Right kidney (tissue), 9 donors: ENCODE data around the gene NEK2.
A peak's percentile ranks its signal among the peaks of the same experiment; 100 is the strongest.
"Not testable (repeated sequence)": the region's sequence is repeated elsewhere in the genome, so short reads cannot be mapped to it uniquely, and the experiment has no call there.

ENCODE experiments used
- DNase-seq: peaks from one replicate; pipeline ENCODE4 v3.0.0-alpha.2; 2016
- long read RNA-seq, 8 donors: transcript quantifications; one replicate each; lab custom pipeline, GENCODE V29; 2026

Gene NEK2
- long read RNA-seq, donor 1, partial matches to known transcripts: 0 of 4 reads
- long read RNA-seq, donor 1, other reads (novel, unspliced or antisense): 0 of 4 reads
- long read RNA-seq, donor 2, partial matches to known transcripts: 0 of 1 reads
- long read RNA-seq, donor 2, other reads (novel, unspliced or antisense): 0 of 1 reads
- long read RNA-seq, donor 3: 0 reads
- long read RNA-seq, donor 4, partial matches to known transcripts: 0 of 3 reads
- long read RNA-seq, donor 4, other reads (novel, unspliced or antisense): 0 of 3 reads
- long read RNA-seq, donor 5, transcript NEK2-202 (8 exons, 2,131 nt): major isoform, 8 of 9 reads
- long read RNA-seq, donor 5, partial matches to known transcripts: 0 of 9 reads
- long read RNA-seq, donor 5, other reads (novel, unspliced or antisense): 0 of 9 reads
- long read RNA-seq, donor 6, partial matches to known transcripts: 0 of 2 reads
- long read RNA-seq, donor 6, other reads (novel, unspliced or antisense): 0 of 2 reads
- long read RNA-seq, donor 7, partial matches to known transcripts: 0 of 2 reads
- long read RNA-seq, donor 7, other reads (novel, unspliced or antisense): 0 of 2 reads
- long read RNA-seq, donor 8, partial matches to known transcripts: 0 of 1 reads
- long read RNA-seq, donor 8, other reads (novel, unspliced or antisense): 0 of 1 reads

DNA sequence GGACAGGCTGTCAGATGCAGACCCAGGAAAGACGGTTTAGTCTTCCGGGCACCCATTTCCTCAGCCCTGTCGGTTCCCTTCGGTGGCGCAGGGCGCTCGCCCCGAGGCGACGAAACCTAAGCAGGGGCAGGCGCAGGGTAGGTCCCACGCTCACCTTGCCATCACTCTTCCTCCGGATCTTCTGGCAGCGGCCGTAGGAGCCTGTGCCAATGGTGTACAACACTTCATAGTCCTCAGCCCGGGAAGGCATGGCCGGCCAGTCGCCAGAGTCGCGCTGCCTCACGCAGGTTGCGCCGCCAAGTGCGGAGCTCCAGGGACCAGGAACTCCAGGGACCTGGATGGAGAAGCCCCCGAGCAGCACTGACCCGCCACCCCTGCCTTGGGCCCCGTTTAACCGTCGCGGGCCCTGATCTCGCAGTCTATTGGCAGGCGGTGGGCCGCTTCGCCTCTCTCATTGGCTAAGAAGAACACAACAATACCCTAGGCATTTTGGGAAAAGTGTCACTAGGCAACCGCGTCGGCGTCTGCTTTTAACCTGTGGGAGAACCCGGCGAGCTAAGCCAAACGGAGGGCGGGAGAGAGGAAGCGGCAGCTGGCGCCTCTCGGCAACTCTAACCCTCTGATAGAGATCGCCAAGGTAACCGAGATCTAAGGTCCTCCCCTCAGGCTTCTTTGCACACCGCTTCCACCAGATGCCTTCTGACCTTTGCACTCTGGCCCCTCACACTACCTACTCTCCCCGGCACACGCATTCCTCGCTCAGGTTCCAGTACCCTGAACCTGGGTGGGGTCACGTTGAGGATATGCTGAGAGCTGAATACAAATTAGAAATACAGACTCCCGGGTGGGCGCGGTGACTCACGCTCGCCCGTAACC, at the start of gene NEK2:
Gene NEK2 (minus strand): TSS at position 392 of the 876 bp plus-strand sequence. CDS start 142 bp downstream, at position 250.
- DNase-seq: peak; percentile 85

DNA sequence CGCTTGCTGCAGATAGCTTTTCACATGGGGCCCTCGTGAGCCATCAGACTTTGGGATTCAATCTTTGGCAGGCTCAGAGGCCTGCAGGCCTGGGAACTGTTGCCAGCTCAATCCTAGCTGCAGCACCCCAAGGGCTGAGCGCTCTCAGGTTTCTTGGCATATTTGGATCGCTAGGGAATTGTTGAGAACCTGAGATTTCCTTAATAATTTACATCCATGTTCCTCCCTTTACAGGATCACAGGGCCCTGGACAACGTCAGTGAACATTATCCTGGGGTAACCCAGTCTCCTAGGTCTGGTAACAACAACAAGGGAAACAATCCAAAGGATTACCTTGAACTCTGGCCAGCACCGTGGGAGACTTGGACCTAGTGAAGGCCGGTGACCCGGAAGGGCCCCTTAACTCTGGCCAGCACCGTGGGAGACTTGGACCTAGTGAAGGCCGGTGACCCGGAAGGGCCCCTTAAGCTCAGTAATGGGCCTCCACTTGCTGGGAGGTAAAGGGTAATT, 49.3 kb upstream of the NEK2 start:
- no peak for DNase-seq

- no peak for DNase-seq
Observed at GRCh38 chr1:211723273-211723672, 47.9 kb upstream of the NEK2 start.

DNA sequence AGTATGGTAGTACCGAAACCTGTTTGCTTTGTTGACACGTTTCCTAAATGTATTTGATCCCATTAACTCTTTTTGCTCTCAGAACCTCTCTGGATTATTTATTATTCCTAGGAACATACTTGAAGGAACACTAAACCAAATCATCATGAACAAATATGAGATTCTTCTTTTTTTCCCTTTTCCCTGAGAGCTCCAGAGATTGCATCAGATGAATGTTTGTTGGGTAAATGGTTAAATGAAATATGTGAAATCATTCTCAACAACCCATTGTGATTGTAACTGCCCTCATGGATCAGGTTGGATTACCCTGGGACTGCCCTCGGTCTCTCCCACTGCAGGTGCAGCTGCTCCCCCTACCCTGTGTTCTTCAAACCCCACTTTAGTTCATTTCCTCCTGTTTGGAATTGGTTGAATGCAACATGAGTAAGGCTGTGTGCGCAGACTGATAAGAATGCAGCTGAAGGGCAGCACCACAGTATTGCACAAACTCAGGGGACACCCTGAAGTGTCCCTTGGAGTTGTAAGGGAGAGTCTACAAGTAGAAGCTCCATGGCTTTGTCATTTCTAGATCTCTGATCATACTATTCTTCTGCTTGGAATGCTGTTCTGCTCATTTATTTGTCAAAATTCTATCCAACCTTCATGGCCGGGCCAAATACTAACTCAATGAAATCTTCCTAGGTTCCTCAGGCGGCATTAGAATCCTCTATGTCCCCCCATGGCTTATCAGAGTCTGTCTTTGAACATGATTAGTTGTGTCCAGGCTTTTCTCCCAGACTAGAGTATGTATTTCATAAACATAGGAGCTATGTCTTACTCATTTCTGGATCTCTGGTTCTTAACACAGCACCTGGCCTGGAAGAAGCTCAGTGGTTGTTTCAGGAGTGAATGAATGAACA, 47.1 kb upstream of the NEK2 start:
- DNase-seq: no peak

GRCh38 chr1:211716555-211716954, 41.1 kb upstream of the NEK2 start:
- DNase-seq: not testable (repeated sequence)

DNA sequence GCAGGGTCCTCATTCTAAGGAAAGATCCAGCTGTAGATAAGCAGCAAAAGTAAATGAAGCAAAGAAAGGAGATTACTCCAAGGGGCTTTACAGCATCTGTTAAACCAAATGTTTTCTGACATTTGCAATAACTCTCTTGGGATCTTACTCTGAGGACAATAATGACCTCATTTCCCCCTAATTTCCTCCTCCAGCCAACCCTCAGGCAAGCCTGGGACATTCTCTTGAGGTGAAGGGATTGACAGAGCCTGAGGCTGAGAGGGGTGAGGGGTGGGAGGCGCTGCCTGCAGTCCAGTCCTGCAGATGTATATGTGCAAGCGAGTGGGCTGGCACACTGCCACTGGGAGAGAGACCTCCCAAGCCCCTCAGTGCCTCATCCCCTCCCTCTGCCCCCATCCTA, 40.5 kb upstream of the NEK2 start:
- no peak for DNase-seq

DNA sequence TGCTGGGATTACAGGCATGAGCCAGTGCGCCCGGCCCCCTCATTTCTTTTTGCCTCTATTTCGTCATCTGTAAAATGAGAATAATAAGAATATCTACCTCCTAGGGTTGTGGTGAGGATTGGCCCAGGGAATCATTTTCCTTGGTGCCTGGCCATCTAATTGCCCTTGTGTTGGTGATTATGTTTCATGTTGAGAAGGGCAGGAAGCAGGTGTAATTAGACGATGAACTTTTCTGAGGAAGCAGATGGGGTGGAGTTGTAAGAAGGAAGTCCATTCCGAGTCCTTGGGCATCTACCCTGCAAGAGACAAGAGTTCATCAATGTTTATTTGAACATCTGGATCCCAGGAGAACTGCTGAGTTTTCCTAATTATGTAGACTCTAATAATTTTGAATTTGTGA, 38.7 kb upstream of the NEK2 start:
- no peak for DNase-seq

DNA sequence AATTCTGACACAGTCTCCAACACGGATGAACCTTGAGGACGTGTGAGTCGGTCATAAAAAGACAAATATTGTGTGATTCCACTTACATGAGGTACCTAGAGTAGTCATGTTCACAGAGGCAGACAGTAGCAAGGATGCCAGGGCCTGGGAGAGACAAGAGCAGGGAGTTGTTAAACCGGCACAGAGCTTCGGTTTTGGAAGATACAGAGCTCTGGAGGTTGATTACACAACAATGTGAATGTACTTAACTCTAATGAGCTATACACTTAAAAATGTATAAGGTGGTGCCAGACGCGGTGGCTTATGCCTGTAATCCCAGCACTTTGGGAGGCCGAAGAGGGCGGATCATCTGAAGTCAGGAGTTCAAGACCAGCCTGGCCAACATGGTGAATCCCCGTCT, 37.8 kb upstream of the NEK2 start:
- no peak for DNase-seq

DNA sequence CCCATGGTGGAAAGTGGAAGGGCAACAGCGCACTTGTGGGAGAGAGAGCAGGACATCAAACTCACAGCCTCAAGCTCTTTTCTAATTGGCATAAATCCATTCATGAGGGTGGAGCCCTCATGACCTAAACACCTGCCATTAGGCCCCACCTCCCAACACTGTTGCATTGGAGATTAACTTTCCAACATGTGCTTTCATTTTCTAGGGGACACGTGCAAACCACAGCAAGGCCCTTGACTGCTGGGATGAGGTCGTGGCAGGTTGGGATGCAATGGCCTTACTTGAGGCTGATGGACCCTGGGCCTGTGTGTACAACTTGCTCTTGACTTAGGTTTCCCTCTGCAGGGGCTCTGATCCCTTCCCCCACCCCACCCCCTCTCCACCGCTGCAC, 35.9 kb upstream of the NEK2 start:
- DNase-seq: no peak

GRCh38 chr1:211710566-211711314, 35.3 kb upstream of the NEK2 start:
- DNase-seq: no peak

DNA sequence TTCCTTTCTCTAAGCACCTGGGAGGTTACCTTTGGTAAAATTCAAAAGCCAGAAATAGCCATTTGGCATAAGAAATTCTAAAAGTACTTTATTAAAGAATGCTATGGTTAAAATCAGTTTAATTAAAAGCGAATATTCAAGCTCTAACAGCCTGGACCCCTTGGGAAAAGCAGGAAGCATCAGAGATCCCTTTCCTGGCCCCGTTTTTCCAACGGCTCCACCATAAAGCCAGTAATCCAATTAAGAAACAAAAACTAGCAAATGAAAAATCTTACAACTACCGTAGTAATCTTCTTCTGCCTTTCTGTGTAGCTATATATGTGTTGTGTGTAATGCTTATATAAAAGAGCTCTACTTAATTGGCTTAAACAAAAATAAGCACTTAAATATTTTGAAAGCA, 33.5 kb upstream of the NEK2 start:
- no peak for DNase-seq

DNA sequence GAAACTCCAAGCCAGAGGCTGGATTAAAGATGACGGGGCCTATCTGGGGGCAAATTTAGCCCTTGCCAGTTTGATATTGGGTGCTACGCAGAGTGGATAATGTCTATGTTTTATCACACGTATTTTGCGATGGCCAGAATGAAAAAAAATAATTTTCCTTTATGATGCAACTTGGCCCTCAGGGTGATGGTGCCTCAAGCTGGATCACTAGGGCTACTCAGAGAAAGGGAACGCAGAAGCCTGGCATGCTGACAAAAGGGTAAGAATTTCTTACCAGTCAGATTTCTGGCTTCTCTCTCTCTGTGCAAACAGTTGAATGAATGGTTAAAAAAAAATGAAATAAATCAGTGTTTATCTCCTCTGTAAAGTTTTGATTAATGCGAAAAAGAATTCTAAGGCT, 32.6 kb upstream of the NEK2 start:
- no peak for DNase-seq

DNA sequence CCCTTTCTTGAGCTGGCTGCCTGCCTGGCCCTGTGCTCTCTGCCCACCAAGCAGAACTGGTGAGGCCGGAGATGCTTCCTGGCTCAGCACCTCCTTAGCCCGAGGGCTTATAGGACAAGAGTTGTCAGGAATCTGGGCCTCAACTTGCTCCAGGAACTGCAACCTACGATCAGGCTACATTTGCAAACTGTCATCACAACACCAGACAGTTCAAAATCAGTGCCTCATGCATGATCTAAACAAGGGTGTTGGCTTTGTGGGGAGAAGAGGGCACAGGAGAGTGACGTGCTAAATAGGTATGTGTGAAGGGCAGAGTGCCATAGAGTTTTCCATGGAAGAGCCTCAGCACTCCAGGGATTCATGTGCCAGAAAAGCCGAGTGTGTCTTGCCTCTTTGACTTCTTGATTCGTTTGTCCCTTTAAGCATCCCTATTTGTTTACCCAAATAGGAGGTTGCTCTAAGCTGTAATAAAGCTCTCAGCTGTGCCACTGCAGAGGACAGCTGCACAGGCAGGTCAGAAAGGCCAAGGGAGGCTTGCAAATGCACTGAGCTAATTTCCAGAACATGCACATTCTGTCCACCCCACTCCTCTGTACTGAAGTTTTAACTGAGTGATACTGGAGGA, 30.2 kb upstream of the NEK2 start:
- DNase-seq: no peak

DNA sequence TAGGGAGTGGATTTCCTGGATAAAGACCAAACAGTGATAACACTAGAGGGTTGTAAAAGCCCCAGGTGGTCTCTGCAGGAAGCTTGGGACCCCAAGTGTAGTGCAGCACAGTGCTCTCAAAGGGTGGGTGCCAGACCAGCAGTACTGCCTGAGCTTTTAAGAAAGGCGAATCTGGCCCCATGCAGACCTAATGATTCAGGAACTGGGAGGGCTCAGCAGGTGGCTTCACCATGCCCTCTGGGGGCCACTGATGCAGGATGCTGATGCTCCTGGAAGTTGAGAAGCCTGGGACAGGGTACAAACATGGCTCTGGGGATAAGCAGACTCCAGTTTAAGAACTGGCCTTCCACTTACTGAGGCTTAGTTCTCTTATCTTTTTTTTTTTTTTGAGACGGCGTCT, 29.1 kb upstream of the NEK2 start:
- DNase-seq: no peak

- no peak for DNase-seq
Observed at GRCh38 chr1:211703812-211704537, 28.6 kb upstream of the NEK2 start.

DNA sequence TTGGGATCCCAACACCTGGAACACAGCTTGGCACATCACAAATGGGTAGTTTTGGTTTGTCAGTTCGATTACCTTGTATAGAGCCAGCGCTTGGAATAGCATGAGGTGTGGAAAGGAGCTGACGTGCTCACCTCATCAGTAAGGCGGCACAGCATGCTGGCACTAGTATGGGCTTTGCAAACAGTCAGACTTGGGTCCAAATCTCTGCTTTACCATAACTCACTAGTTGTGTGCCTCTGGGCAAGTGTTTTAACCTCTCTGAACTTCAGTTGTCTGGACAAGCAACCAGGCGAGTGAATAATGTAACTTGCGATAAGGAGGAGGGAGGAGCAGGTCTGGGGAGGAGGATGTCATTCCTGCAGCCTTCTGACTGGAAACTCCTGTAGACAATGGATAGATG, 26.3 kb upstream of the NEK2 start:
- no peak for DNase-seq

DNA sequence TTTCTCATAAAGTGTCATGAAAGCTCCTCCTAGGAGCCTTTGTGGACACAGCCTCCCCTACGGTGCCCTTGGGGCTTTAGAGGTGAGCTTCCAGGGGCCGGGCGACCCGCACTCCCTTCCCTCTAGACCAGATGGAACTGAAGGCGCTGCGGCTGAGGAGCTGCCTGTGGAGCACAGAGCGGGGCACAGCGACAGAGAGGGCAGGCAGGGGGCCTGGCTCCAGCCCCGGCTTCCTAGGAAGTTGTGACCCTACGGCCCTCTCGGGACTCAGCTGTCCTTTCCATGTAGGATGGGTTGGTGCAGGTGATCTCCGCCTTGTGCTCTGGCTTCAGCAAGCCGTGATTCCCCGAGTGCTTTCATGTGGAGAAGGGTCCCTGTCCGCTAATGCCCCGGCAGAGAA, 23.6 kb upstream of the NEK2 start:
- no peak for DNase-seq

- peak; percentile 74 for DNase-seq
Observed at GRCh38 chr1:211698161-211699026, 23.0 kb upstream of the NEK2 start.

- DNase-seq: no peak
Observed at GRCh38 chr1:211697356-211697755, 21.9 kb upstream of the NEK2 start.
